Nucleus accumbens (tissue), 56 donors: Measurements from ENCODE around the gene KIF21A.

Experiments
- DNase-seq, 56 donors: peaks; one replicate each; lab custom pipeline; 2025; lab: John Stamatoyannopoulos, UW

The KIF21A gene

DNA sequence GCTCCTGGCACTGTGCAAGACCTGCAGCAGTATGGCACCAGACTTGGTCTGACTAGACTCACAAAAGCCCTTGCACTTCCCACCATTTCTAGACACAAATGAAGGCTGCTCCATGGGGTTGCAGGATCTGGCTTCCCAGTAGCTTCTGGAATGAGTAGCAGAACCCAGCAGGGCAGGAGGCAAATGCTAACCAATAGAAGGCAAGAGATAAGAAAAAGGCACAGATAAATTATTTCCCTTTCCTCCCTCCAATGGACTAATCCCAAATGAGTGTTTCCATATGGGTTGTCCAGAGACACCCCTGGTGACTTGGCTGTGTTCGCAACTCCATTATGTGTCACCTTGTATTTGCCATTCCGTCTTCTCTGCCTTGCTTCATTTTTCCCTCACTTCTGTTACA lies 49.7 kb downstream of the KIF21A start:
- DNase-seq = no peak

DNA sequence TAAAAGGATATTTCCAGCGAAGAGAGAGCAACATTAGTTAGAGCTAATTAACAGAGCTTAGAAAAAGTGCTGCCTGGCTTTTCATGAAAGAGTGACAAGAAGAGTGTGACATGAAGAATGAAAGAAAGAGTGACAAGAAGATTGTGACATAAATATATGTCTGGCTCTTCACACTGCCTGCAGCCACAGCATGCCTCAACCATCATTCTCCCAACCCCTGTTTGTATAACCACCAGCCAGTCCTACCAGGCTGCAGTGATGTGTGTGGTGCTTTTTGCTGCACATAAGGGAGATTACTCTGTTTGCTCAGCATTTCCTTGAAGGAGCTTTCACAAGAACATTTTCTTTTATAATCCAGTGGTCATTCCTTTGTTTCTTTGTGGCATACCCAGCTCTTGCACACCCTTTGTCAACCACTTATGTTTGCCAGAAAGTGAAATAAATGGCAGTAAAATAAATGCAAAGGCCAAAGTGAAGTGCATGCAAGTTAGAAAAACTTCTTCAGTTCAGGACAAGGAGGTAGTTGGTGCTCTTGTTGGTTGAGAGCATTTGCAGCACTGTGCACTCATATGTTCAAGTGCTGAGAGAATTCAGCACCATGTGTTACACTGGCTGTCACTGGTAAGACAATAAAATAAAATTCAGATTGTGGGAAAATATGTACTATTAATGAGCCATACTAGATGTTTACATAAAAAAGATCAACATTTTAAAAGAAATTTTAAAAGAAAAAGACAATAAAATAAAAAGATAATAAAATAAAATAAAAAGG lies 50.6 kb downstream of the KIF21A start:
- no peak for DNase-seq

DNA sequence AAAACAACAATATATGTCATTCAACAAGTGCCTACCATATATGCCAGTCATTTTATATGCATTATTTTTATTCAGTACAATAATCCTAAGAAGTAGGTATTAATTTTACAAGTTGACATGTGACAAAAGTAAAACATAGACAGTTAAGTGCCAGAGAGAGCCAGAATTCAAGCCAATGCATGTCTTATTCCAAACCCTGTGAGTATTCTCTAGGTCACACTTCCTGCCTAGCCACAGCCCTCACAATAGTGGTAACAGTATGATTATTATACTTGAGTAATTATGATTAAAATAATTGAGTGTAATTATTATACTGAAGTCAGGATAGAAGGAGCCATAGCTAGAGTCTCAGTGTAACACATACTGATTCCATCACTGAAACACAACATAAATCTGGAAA lies 52.2 kb downstream of the KIF21A start:
- DNase-seq = no peak

DNA sequence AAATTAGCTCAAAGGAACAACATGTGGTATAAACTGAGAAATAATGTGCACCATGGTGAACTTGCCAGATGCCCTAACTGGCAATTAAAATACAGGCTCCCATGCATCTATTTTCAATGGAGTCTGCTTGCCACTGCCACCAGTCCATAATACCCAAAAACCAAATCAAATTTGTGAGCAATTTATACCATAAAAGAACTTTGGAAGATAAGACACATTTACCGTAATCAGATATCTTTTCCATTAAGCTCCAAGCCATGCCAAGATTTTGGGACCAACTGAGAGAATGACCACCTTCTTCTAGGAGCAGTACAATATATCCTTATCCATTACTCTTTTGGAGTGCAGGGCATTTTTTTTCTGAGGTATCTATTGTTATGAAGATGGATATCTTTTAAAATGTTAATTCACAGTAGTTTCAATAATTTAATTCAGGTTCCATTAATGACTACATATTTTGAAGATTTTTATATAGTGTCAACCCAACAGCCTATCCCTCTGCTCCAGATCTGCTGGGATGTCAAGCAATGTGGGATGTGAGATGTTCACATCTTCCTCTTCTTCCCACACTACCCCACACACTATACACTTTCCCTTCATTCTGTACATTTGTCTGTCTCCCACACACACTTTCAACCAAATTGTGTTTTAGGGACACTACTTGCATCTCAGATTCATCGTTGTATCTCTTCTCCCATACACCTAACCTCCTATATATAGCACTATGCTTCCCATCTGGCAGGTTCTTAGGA lies 53.3 kb downstream of the KIF21A start:
- no peak for DNase-seq

DNA sequence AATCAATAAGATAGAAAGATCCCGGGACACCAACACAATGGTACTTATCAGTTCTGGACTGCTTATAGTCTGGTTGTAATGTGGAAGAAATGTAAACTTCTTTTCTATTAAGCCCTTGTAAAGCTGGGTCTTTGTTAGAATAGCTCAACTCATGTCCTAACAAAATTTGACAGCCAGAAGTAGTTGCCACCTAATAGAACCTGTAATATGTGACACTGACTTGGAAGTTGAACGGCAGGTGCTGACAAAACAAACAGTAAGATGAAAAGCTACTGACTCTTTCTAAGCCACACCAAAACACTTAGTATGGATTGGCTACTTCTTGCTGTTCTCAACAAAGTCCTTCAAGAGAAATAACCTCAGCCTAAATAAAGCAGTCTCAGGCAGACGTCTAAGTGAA lies 56.6 kb downstream of the KIF21A start:
- DNase-seq = no peak

DNA sequence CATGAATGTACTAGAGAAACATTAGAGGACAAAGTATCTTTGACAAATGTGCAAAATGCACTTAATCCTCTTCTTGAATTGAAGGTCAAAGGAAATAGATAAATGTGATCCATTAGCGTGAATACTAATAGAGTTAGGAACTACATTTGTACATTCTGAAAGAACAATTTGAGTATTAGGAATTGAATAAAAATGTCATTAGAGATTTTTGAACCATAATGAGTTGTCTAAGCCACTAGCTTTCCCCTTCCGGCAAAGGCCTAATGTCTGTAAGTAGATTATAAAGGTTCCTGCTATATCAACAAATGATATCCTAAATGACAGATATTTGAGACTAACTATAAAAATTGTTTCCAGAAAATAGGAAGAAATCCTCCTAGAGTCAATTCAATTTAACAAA lies 59.8 kb downstream of the KIF21A start:
- DNase-seq = no peak

DNA sequence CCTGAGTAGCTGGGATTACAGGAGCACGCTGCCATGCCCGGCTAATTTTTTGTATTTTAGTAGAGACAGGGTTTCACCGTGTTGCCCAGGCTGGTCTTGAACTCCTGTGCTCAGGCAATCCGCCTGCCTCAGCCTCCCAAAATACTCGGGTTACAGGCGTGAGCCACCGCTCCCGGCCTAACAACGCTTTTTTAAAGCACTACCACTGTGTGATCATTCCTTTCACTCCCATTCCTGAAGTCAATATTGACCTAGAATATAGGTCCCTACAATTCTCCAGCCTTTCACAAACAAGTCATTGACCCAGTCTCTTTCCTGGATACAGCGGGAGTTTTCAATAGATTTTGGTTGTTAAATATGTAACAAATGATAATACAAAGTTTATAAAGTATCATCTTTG lies 62.8 kb downstream of the KIF21A start:
- no peak for DNase-seq

DNA sequence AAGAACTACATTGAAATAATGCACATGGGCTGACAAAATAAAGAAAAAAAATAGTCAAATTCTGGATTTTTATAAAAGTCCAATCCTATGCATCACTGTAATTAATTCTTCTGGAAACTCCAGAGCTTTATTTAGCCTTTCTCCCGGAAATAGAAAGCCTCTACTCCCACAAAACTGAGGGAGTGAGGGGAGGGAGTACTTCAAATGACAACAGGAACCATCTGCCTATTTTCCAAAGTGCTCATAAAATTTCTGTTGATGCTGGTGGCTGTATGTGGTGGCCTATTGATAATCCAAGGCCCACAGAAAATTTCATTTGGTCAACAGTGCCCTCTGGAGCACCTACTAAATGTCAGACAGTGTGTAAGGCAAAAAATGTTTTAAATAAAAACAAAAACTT lies 64.6 kb downstream of the KIF21A start:
- no peak for DNase-seq

DNA sequence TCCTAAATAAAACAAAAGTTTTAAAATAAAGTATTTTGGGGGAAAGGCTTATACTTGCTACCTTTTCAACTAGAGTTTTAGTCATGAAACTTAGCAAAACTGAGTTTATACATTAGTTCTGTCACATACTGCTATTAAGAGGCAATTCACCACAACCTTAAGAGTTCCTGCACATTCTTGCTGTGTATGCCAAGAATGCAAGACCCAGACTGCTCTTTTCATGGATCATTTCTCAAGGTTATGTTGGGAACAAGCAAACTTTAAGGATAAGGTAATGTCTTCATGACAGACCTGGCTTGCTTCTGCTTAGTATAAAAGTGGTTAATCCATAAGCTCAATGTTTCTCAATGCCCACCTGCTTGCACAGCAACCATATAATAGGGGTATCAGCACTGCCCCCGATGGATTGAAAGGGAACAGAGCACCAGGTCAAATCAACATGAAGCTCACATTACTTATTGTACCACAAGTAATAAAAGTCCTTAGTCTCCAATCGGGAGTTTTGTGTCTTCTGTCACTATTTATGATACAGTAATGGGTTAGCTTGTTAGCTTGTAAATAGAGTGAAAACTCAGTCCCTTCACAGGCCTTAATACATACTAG lies 67.6 kb downstream of the KIF21A start:
- DNase-seq = no peak

DNA sequence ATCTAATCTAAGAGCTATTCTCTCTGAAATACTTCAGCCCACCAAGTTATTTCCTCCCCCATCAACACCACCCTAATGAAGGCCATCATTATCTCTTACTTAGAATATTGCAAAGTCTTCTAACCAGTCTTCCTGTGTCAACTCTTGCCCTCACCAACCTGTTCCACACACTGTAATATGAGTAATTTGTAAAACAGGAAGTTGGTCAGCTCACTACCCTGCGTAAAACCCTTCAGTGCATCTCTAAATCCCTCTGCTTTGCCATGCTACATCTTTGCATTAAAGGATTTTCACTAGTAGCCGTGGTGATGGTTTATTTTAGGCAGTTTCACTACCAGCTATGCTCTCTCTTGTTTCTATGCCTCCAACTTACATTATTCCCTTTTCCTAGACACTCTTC lies 70.0 kb downstream of the KIF21A start:
- DNase-seq = no peak

DNA sequence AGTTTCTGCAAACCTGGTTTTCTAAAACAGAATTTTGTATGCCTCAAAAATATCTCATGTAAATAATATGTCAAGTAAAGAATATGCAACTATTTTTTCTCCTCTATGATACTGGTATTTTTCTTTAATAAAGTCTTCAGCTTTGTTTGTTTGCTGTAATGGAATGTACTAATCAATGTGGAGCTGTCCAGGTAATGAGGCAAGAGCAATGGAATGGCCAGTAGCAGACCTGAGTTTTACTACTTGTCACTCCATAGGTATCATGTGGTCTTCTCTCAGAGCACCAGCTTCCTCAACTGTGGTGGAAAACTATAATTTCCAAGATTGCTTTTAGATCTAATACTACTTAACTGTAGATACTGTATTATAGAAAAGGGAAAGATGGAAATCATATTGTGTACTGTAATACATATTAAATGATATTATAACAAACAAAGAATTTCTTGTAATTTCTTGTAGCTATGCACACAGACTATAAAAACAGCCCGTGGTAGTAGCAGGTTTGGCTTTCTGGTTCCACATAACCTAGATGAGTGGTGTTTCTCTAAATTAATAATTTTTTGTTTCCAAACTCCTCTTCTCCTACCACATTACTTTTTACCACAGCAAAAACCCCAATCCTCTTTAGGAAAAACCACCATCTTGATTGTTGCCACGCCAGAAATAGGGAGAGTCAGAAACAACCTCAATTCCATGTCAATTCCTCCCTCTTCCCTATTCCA lies 70.6 kb downstream of the KIF21A start:
- DNase-seq = no peak

DNA sequence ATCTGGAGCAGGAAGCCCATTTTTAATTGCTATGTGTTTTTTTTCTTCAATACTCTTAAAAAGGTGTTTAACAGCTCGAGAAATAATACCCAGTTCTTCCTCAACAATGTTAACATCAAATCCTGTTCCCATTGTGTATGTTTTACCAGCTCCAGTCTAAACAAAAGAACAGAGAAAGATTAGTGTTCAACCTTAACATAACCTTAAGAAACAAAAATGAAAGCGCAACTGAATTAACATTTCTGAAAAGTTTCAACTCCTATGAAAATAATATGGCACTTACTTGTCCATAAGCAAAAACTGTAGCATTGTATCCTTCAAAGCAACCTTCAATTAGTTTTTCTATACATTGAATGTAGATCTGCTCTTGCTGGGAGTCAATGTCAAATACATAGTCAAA lies 73.2 kb downstream of the KIF21A start:
- DNase-seq = no peak

DNA sequence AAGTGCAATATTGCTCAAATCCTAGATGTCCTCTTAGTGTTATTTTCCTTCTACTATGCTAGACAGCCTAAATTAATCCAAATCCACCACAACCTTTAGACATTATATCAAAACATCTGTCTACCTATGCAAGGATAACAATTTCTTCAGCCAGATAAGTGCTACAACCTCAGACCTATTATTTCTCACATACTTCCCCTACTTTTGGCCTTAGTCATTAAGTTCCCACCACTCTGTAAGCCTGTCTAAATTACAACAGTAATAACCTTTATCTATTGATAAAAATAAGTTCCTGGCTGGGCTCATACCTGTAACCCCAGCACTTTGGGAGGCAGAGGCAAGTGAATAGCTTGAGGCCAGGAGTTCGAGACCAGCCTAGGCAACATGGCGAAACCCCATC lies 74.0 kb downstream of the KIF21A start:
- no peak for DNase-seq

DNA sequence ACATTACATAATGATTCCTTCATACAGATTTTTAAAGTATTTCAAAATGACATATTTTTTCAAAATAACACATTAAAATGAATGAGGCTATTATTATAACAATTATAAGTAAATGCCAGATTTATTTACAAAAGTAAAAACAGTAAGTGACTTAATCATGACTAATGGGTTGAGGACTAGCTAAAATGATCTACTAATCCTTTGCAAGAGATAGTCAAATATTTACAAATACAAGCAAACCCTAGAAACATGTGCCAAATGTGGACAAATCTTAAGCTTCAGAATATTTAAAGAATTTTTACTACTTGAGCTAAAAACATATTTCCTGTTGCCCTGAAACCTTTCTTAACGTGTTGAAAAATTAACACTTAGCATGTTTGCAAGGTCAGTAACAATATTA lies 74.8 kb downstream of the KIF21A start:
- no peak for DNase-seq

DNA sequence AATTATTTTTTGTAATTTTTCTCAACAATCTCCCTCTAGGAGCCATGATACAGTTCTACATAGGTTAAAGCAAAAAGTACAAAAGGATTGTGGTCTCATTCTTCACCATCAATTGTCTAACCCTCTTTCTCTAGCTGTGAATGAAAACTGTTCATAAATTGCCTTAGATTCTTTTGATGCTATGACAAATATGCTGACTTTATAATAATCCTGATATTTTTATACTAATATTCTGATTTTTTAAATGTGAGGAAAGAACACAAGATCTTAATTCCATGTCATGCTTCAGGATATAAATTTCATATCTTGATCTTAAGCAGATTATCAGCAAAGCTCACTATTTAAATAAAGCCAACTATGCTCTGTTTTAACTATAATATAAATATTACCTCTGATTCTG lies 75.4 kb downstream of the KIF21A start:
- no peak for DNase-seq

DNA sequence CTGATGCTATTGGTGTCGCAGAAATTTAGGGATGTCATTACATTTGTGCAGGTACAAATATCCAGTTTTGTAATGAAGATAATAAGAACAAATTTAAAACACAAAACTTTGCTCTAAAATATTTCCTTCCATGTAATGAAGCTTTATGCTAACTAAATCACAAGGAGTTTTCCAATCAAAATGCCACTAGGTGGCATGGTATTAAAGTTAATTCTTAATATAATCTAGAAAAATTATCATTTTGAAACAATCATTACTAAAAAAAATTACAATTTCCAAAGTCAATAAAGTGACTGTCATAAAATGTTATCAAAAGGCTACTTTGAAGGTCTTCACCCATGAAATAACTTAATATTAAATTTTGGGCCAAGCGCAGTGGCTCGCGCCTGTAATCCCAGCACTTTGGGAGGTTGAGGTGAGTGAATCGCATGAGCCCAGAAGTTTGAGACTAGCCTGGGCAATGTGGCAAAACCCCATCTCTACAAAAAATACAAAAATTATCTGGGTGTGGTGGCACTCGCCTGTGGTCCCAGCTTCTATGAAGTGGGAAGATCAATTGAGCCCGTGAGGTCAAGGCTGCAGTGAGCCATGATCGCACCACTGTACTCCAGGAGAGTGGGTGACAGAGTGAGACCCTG lies 77.4 kb downstream of the KIF21A start:
- DNase-seq = no peak

DNA sequence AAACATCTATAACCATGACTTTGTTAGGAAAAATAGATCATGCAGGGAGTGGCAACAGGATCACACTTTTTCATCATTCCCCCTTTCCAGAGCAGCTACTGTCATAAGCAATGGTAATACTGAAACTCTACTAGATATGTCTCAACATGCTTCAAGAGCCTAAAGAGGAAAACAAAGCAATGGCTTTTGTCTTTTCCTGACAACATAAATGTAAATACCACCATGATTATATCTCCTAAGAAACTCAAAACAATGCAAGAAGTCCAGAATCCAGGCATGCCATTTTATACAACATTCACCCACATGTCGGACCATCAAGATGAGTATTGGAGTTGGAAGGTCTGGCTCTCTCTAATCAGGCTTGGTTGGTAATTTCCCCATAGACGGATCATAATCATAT lies 78.7 kb downstream of the KIF21A start:
- DNase-seq = no peak

DNA sequence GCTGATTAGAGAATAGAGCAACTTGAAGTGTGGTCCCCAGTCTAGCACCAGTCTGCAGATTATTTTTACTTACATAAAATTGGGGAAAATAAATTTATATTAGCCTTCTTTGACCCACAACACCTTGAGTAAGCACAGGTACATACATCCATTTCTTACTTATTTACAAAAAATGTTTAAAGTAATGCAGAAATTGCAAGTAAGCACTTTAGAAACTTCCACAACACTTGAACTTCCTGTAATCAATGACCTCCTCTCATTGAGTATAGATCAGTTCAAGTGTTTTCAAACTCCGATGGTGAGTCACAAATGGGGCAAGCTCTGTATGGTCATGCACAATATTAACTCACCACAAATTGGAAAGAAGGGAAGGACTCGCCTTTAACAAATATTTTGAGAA lies 83.3 kb downstream of the KIF21A start:
- no peak for DNase-seq

DNA sequence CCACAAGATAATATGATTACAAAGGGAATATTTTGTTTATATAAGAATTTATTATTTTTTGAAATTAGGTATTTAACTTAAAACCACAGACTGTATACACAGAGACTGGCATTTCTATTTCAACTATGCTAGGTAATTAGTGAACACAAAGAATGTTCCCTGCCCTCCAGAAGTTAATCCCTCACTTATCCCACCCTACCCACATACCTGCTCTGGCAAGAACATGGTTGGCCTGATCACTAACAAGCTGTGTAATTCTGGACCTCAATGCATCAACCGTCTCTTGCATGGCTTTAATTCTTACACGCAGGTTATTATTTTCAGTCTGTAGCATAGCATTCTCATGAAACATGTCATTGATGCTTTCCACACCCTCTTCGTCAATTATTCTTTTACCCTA lies 85.9 kb downstream of the KIF21A start:
- no peak for DNase-seq

DNA sequence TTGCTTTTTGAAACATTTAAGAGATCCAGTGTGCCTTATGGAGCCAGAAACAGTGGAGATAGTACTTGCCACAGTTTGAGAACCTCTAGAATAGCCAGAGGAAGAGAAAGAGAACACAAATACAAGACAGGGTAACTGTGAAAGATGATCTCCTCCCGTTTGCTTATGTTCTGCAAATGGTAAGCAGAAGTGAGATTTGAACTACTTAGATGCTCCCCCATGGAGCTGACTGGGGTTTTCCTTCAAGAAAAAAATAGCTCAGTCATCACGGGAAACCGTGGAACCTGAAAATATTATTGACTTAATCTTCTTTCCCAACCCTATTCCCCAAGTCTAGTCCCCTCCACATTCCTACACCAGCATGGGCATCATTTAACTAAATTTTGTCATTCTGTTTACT lies 87.1 kb downstream of the KIF21A start:
- DNase-seq = no peak

DNA sequence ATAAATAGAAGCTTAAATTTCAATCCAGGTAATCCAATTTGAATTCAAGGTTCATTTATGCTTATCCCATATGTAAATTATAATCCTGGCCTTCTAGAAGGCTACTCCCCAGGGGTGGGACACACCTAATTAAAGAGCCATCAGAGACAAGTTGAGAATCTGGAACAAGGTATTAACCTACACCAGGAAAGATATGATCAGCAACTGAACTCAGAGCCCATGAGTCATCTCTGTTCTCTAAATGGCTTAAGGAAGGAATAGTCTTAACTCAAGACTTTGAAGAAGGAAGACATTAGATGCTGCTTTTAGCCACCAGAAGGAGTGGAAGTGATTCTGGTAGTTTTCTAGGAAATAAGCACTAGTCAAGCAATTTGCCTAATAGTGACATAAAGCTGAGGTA lies 88.0 kb downstream of the KIF21A start:
- no peak for DNase-seq
